HCEC 1CT (cell line): ENCODE measurements around the gene OR4D1.

ENCODE experiments used
- DNase-seq: peaks from one replicate; pipeline ENCODE4 v3.0.0-alpha.2; 2017

The OR4D1 gene

GRCh38 chr17:58195518-58196123 is 47.4 kb downstream of the OR4D1 start:
- DNase-seq = no peak

- DNase-seq = no peak
Observed at GRCh38 chr17:58196610-58197009, 48.4 kb downstream of the OR4D1 start.

DNA sequence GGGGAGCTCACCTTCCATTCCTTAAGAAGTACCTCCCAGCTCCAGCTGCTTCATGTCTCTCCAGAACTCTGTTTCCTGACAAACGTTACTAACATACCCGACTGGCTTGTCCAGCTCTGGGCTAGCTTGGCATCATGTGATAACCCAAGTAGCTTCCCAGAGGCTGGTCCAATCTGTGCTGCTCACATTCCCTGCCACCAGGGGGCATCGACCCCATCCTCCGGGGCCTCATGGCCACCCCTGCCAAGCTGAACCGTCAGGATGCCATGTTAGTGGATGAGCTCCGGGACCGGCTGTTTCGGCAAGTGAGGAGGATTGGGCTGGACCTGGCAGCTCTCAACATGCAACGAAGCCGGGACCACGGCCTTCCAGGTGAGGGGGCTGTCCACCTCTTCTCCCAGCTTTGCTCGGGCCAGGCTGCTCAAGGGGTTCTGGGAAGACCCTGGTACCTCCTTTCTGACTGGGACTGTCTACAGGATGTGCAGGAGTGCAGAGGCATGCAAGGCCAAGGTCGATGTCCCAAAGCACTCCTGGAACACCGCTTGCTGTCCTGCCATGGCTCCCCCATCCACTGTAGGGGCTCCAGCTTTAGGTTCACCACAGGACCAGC is 51.9 kb downstream of the OR4D1 start:
- DNase-seq = peak; percentile 48

DNA sequence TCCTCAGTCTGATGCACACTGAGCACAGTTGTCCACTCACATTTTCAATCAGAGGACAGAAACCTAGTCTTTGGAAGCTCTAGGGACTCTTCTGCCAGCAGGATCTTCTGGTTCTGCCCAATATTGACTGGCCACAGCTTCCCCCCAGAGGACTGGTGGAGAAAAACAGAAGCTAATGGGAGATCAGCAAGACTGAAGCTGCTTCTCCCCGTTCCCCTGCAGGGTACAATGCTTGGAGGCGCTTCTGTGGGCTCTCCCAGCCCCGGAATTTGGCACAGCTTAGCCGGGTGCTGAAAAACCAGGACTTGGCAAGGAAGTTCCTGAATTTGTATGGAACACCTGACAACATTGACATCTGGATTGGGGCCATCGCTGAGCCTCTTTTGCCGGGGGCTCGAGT is 54.7 kb downstream of the OR4D1 start:
- DNase-seq = no peak

DNA sequence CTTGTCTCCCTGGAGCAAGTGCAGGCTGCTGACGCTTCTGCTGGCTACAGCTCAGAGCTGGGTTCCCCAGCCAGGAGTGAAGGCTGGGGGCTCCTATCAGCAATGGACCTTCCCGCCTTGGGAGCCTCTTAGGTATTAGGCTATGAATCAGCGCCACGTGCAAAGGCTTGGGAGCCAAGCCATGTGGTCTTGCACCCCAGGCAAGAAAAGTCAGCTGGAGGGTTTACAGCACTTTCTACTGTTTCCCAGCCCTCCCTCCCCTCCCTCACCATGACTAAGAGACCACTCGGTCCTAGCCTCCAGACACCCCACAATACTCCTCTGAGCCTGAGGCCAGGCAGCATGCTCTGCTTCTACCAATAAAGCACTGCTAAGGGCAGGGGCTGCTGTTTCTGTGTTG is 56.6 kb downstream of the OR4D1 start:
- no peak for DNase-seq

DNA sequence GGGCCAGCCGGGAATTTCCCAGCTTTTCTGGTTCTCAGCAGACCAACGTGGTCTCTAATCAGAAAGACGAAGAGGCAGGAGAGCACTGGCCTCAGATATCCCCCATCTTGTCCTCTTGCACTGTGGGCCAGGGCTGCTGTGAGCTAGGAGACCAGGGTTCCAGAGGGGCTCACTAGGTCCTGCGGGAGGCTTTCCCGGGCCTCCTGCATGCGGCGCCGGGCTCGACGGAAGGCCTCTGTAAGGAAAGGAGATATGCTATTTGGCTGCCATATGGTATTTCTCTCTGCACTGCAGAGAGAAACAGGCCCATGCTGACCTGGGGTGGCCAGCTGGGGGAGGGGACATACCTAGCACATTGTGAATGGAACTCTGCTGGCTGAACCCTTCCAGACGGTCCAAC is 57.8 kb downstream of the OR4D1 start:
- no peak for DNase-seq

DNA sequence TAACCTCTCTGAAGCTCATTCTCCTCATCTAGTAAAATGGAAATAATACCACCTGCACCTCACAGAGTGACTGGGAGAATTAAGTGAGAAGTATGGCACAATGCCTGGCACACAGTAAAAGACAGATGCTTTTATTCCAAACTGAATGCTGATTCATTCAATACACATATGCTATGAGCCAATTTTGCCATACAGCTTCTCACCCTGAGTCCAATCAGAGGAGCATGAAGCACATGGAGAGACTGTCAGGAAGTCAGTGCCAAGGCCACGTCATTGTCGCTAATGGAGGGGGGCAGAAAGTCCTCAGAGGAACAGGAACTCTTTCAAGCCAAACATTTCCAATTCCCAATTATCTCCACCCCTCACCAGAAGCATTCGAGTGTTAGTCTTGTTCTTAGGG is 59.3 kb downstream of the OR4D1 start:
- no peak for DNase-seq

DNA sequence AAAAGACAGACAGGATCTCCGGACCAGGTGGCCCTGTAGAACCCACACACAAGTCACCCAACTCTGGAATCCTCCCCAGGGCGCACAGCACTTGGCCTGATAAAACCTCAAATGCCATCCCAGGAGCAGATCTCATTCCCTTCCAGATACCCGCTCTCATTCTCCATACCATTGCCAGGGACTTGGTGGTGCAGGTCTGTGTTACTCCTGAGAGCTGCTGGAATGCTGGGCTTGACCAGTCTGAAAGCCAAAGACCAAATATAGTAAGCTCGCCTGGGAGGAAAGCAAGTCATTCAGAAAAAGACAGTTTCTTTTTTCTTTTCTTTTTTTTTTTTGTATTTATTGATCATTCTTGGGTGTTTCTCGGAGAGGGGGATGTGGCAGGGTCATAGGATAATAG is 60.2 kb downstream of the OR4D1 start:
- no peak for DNase-seq
